ENCODE measurements around the gene HNRNPA1L2. TPM values are rescaled to one million over a fixed set of nuclear protein-coding genes. Genes with fewer than 3 reads are reported as not detected.
A peak's percentile ranks its signal among the peaks of the same experiment; 100 is the strongest.

Gene HNRNPA1L2
- total and polyA plus RNA-seq, 2 experiments from 2014 or later = 6.1 to 7.4 TPM

- Histone ChIP-seq H3K36me3 (no peaks in the 10 kb centered on the region), H3K4me1 (ENCODE audit: low read depth) (peaks cover 7% of the 10 kb centered on the region), H3K4me3 (no peak overlapping the region), H3K27ac (no peak overlapping the region), H3K9me3 (ENCODE audit: low read depth) (no peaks in the 10 kb centered on the region), H3K27me3 (no peaks in the 10 kb centered on the region)
- TF ChIP-seq CTCF (IDR thresholded peaks at IDR 0.05; ENCODE audit: low read depth, low read length) = no peak
- no peak for DNase-seq (ENCODE audit: low read depth in 1 of 2, low spot score in 1 of 2)
Measured at GRCh38 chr13:52646967-52647366, 4.7 kb downstream of the HNRNPA1L2 start.

- no peaks in the 10 kb centered on the region for H3K36me3 ChIP-seq
- H3K27ac ChIP-seq = peak overlapping the region; percentile 98
- H3K27me3 ChIP-seq = no peaks in the 10 kb centered on the region
- DNase-seq (ENCODE audit: low read depth in 1 of 2, low spot score in 1 of 2) = no peak
- H3K9me3 ChIP-seq (ENCODE audit: low read depth) = no peaks in the 10 kb centered on the region
- peak overlapping the region; percentile 71 for H3K4me3 ChIP-seq
- peaks cover 17% of the 10 kb centered on the region for H3K4me1 ChIP-seq (ENCODE audit: low read depth)
- no peak for TF ChIP-seq CTCF (IDR thresholded peaks at IDR 0.05; ENCODE audit: low read depth, low read length)
Measured at GRCh38 chr13:52650731-52651130, 8.5 kb downstream of the HNRNPA1L2 start.

GRCh38 chr13:52651897-52652195, 9.6 kb downstream of the HNRNPA1L2 start:
- Histone ChIP-seq H3K27ac (peak overlapping the region; percentile 98), H3K4me1 (ENCODE audit: low read depth) (peaks cover 17% of the 10 kb centered on the region), H3K4me3 (peak overlapping the region; percentile 71), H3K9me3 (ENCODE audit: low read depth) (no peaks in the 10 kb centered on the region), H3K36me3 (no peaks in the 10 kb centered on the region), H3K27me3 (no peaks in the 10 kb centered on the region)
- no peak for DNase-seq (ENCODE audit: low read depth in 1 of 2, low spot score in 1 of 2)
- TF ChIP-seq CTCF (IDR thresholded peaks at IDR 0.05; ENCODE audit: low read depth, low read length) = no peak

GRCh38 chr13:52652196-52652979, 10.2 kb downstream of the HNRNPA1L2 start, which contains the start of gene SUGT1:
SUGT1 (plus strand) TSS chr13:52652836; CDS start chr13:52652921, 85 bp downstream.
- peaks cover 2% of the 10 kb centered on the region for H3K36me3 ChIP-seq
- H3K4me1 ChIP-seq (ENCODE audit: low read depth) = peaks cover 17% of the 10 kb centered on the region
- H3K27me3 ChIP-seq = no peaks in the 10 kb centered on the region
- peak; percentile 98 to 99 for DNase-seq (ENCODE audit: low read depth in 1 of 2, low spot score in 1 of 2)
- H3K9me3 ChIP-seq (ENCODE audit: low read depth) = no peaks in the 10 kb centered on the region
- peak within 1 kb of the TSS; percentile 98 for H3K27ac ChIP-seq
- peak; percentile 63 for TF ChIP-seq CTCF (IDR thresholded peaks at IDR 0.05; ENCODE audit: low read depth, low read length)
- peak within 1 kb of the TSS; percentile 71 for H3K4me3 ChIP-seq

GRCh38 chr13:52652980-52653303, 10.7 kb downstream of the HNRNPA1L2 start:
- Histone ChIP-seq H3K27me3 (no peaks in the 10 kb centered on the region), H3K9me3 (ENCODE audit: low read depth) (no peaks in the 10 kb centered on the region), H3K4me3 (peak overlapping the region; percentile 71), H3K27ac (peak overlapping the region; percentile 98), H3K4me1 (ENCODE audit: low read depth) (peaks cover 17% of the 10 kb centered on the region), H3K36me3 (peaks cover 8% of the 10 kb centered on the region)
- no peak for TF ChIP-seq CTCF (IDR thresholded peaks at IDR 0.05; ENCODE audit: low read depth, low read length)
- DNase-seq (ENCODE audit: low read depth in 1 of 2, low spot score in 1 of 2) = no peak

Measured in cardiac muscle cell (in vitro differentiated cells and primary cell).